HG03175 (cell line): Measurements from ENCODE around the gene AGAP1.

ENCODE experiments used
- ATAC-seq: cut with Tn5 transposase; IDR thresholded peaks from one replicate; pipeline ENCODE4 v1.9.1; 2021; ENCODE audit warnings: mild to moderate bottlenecking, moderate library complexity; ENCODE audit not compliant: unreplicated experiment

The AGAP1 gene

DNA sequence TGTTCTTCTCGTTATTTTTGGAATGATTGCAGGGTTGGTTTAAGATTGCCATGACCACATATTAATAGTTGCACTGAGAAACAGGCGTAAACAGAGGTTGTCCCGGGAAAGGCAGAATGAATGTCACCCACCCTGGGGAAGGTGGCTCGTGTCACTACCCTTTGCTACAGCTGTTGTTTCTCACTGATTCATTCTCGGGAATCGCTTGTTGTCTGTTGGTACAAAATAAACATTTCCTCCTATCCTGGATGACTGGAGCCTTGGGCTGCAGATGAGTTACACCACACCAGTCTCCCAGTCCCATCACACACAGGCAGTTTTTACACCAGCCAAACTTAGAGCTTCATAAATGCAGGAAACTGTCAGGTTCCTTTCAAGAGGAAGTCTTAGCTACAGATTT, 457.6 kb downstream of the AGAP1 start:
- ATAC-seq = no peak

GRCh38 chr2:235951982-235952381, 458.1 kb downstream of the AGAP1 start:
- no peak for ATAC-seq

- ATAC-seq = no peak
These were observed 458.9 kb downstream of the AGAP1 start for GRCh38 chr2:235952714-235953113.

- ATAC-seq = no peak
These were observed 460.4 kb downstream of the AGAP1 start for GRCh38 chr2:235954281-235954680.

- ATAC-seq = no peak
These were observed 461.1 kb downstream of the AGAP1 start for GRCh38 chr2:235954888-235955480.

GRCh38 chr2:235955664-235956063, 461.8 kb downstream of the AGAP1 start:
- ATAC-seq = no peak

DNA sequence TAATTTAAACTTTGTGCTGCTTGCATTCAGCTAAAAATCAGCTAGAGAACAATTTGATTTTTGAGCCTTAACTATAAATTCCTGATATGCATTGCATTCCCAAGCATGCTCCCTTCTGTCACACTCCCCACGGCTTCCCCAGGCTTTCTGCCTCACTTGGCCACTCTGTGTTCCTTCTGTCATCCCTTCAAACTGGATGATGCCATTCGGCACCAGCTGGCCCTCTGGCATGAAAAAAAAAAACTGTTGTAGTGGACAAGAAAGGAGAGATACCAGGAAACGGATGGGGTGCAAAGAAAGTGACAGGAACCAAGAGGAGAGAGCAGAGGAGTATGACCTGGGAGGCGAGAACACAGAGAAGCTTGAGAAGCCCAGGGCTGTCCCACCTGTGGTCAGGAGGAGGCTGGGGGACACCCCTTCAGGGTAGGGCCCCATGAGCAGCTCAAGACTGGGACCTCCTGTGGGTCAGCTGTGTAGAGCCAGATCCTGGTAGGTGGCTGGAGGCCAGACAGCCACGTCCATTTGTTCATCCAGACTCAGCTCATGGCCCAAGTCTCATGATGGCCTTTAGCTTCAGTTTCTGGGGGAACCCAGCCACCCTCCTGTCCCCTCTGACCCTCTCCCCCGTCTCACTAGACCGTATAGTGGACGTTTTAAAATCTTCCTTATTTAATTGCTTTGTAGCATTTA, 462.6 kb downstream of the AGAP1 start:
- no peak for ATAC-seq

DNA sequence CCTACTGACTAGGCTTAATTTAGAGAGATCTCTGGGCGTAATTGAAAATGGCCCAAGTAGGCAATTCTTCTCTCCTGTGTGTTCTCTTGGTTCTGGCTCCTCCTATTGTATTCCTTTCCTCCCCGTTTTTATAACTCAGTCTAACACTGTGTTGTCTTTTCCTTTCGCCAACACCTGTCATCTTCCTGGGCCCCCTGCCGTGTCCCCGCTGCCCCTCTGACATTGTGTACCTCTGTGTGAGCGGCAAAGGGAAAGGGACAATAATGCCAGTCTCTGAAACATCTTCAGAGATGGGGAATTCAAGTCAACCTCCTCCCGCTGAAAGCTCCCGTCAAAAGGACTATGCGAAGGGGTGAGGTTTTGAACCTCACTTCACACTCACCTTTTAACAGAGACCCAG, 463.4 kb downstream of the AGAP1 start:
- ATAC-seq = no peak

- no peak for ATAC-seq
These were observed 464.5 kb downstream of the AGAP1 start for GRCh38 chr2:235958221-235958930.

GRCh38 chr2:235958931-235959410, 465.1 kb downstream of the AGAP1 start:
- ATAC-seq = no peak

DNA sequence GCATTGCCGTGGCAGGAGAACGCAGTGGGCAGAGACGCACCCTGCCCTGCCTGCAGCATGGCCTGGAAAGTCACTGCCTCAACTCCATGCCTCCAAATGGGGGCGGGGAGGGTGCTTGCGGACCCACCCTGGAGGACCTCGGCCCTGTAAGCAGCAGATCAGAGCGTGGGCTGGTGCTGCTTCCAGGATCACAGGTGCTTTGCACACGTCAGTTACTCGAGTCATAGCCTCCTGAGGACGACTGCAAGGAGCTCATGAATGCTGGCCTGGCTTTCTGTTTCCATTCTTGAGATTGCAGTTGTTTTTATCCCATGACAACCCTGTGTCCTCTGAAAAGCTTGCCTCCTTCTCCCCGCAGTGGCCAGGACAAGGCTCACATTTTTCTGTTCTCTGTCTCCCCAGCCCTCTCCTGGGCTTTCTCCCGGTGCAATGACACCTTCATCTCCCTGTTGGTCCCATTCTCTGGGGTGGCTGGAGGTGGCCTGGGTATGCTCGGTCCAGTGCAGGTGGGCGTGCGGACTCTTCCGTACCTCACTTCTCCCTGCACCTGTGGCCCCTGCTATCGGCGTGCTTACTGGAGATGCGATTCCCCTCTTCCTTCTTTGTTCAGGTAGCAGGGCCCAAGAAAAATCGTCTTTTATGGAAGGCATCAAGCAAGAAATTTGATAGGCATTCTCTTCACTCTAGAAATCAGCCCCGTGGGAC, 466.3 kb downstream of the AGAP1 start:
- ATAC-seq = no peak

DNA sequence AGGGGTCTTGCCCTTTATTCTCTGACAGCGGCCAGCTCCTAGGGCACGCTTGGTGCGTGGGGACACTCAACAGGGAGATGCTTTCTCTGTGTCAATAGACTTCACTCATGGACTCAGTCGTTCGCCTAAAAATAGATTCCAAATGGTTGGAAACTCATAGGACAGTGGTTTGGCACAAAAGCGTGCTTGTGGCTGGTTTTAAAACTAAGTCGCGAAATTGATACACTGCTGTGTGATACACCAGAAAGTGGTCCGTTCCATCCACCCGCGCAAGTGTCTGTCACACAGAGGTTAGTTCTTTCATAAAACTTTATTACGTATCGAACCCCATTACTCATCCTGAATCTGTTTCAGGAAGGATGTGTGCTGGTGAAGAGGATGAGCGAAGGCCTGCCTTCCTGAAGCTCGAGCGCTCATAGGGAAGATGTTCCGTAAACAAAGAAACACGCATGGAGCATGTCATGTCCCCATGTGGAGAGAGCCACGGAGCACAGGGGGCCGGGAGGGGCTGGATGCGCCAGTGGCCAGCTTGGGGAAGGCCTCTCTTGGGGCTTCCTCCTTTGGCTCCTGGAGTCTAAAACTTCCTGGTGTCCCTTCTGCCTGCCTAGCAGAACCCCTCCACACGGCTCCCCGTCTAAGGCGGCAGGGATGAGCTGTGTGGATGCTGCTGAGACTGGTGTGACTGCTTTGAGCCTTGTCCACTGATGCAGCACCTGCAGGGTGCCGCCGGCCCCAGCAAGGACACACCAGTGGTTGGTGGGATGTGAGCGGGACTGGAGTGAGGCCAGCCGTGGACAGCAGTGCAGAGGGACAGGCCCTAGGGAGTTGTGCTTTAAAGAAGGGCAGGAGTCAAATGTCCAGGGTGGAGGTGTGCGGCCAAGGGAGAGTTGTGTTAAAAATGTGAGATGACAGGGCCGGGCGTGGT, 467.1 kb downstream of the AGAP1 start:
- ATAC-seq = no peak

- no peak for ATAC-seq
These were observed 467.9 kb downstream of the AGAP1 start for GRCh38 chr2:235961711-235962110.

DNA sequence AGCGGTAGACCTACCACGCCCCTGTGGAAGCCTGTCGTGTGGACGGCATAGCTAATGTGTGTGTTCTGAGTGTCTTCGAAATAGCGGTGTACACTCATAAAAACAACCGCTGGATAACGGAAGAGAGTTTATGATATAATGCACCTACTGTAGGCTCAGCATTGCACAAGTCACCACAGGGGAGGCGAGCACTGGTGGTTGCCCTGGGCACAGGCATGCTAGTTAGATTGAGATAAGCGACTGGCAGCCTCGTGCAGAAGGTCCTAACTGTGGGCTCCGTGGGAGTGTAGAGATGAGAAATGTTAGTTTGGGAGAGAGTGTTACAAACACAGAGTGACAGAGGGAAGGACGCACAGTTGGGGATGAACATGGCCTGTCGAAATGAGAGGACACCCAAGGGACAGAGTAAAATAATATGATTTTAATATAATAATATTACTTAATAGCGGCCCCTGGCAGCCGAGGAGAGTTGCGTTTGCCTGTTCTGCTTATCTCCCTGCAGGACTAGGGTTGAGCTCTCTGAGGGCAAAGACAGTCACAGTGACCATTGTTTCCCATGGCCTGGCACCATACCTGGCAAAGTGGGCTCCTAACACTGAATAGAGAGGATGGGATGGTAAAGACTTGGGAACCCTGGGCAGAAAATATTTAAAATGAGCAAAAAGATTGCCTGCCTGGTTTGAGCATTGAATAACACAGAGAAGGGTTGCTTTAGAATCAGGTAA, 470.2 kb downstream of the AGAP1 start:
- ATAC-seq = no peak

- ATAC-seq = no peak
These were observed 471.0 kb downstream of the AGAP1 start for GRCh38 chr2:235964787-235965390.

DNA sequence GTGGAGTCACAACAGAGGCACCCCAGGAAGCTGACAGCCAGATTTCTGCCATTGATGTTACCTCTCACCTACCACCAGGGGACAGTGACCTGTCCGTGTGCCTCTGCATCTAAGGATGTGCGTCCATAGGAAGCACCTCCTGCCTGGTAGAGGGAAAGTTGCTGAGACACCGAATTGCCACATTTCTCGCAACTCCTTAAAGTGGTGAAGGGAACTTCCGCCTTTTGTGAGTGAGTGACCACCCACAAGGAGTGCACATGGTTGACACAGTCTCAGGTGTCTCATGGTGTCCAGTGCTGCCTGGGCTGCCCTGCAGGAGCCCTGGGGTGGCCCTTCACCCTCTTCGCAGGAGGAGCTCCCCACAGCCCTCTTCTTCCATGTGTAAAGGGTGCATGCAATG, 472.6 kb downstream of the AGAP1 start:
- ATAC-seq = no peak

GRCh38 chr2:235966932-235967757, 473.3 kb downstream of the AGAP1 start:
- ATAC-seq = no peak

DNA sequence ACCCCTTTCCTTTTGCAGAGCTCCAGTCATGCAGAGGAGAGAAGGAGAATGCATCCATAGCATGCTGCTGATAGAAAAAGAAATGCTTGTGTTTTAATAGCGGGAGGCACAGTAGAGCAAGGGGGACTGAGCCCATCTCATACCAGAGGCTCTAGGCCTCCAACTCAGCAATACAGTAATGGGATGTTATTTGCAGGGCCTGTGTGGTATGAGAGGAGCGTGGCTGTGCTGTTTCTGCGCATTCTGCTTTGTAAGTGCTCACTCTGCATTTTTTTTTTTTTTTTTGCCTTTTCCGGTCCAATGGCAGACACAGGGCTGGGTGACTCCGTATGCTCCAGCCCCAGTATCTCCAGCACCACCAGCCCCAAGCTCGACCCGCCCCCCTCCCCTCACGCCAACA, 474.3 kb downstream of the AGAP1 start:
- no peak for ATAC-seq
